ENCODE results near the gene GMCL1.

GRCh38 chr2:69811018-69811417 is 18.4 kb upstream of the GMCL1 start:
- TF ChIP-seq CTCF (IDR thresholded peaks at IDR 0.05) (no peak), POLR2A (IDR thresholded peaks at IDR 0.05) (no peak)
